Measurements from ENCODE around the gene LPP.

DNA sequence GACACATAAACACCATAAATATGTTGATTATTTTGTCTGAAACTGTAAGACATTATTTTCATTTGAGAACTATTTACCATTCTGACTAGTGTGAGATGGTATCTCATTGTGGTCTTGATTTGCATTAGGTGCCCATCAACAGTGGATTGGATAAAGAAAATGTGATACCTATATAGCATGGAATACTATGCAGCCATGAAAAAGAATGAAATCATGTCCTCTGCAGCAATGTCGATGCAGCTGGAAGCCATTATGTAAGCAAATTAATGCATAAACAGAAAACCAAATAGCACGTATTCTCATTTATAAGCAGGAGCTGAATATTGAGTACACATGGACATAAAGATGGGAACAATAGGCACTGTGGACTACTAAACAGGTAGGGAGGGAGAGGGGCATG, 759.1 kb downstream of the LPP start:
- TF ChIP-seq, protein P1, sequence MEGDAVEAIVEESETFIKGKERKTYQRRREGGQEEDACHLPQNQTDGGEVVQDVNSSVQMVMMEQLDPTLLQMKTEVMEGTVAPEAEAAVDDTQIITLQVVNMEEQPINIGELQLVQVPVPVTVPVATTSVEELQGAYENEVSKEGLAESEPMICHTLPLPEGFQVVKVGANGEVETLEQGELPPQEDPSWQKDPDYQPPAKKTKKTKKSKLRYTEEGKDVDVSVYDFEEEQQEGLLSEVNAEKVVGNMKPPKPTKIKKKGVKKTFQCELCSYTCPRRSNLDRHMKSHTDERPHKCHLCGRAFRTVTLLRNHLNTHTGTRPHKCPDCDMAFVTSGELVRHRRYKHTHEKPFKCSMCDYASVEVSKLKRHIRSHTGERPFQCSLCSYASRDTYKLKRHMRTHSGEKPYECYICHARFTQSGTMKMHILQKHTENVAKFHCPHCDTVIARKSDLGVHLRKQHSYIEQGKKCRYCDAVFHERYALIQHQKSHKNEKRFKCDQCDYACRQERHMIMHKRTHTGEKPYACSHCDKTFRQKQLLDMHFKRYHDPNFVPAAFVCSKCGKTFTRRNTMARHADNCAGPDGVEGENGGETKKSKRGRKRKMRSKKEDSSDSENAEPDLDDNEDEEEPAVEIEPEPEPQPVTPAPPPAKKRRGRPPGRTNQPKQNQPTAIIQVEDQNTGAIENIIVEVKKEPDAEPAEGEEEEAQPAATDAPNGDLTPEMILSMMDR (IDR thresholded peaks at IDR 0.05; ENCODE audit: low read length): no peak
- no peak for TF ChIP-seq EZH2phosphoT487 (IDR thresholded peaks at IDR 0.05; ENCODE audit: low read length)
- TF ChIP-seq EZH2 (optimal IDR thresholded peaks at IDR 0.05; ENCODE audit: low read depth, low read length): no peak

Data from MM.1S (cell line).